ENCODE results near the gene LGR4. TPM values are rescaled to one million over a fixed set of nuclear protein-coding genes. Genes with fewer than 3 reads are reported as not detected.

Gene LGR4
- total RNA-seq, 2 experiments from 2014 or later: 0.06 to 1.2 TPM

DNA sequence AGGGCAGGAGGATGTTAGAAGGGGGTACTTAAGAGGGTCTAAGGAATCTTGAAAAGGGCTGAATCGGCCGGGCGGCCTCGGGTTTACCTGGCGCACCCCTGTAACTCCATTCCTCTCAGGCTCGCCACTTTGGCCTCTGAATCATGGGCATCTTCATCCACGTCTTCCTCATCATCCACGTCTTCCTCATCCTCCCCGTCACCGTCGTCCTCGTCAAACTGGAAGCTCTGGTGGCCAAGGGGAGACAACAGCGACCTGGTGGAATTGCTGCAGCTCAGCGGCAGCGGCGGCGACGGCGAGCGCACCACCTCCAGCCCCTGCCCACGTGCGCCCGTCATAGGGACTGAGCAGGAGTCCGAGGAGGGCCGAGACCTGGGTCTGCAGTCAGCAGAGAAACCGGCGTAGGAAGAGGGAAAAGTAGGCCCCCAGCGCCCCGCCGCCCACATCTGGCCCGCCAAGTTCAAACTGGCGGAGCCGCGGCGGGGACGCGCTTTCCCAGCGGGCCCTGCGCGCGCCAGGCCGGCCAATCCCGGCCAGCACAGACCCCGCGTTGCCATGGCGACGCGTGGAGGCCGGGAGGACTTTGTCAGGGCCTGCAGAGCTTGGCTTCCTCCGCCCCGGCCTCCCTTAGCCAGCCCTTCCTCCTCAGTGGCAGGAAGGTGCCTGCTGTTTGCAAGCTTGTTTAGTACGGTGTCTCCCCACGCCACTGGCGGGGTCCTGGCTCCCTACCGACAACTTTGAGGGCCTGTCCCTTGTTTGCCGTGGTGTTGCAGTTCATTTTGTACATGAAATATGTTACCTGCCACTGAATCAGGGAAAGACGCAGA is 109.6 kb downstream of the LGR4 start, which contains the start of gene CCDC34:
Gene CCDC34, minus strand, starts transcription at position 467 of the 827 bp plus-strand sequence. Its CDS starts 21 bp downstream, at position 446.
- ChIA-PET CTCF (ENCODE audit: unreplicated experiment) (no interaction called here), POLR2A (interaction anchor here (0.9 to 1.4 kb wide), 3 partner anchors 10 to 133 kb away, joined by 3 to 5 read pairs (median 3); no protein-coding TSS in a partner anchor)
- no peaks in the 10 kb centered on the region for H3K9me3 ChIP-seq (ENCODE audit: low read length)
- peak within 1 kb of the TSS; percentile 50 for H3K27ac ChIP-seq (ENCODE audit: low read depth, low read length, poor library complexity, severe bottlenecking)
- BruUV-seq (replicated peaks): TSS peak; percentile 80
- no peaks in the 10 kb centered on the region for H3K9me2 ChIP-seq (ENCODE audit: insufficient read depth, low read length)
- no peak for TF ChIP-seq EZH2phosphoT487 (IDR thresholded peaks at IDR 0.05; ENCODE audit: borderline replicate concordance, low read depth, low read length)
- TF ChIP-seq, protein P1, sequence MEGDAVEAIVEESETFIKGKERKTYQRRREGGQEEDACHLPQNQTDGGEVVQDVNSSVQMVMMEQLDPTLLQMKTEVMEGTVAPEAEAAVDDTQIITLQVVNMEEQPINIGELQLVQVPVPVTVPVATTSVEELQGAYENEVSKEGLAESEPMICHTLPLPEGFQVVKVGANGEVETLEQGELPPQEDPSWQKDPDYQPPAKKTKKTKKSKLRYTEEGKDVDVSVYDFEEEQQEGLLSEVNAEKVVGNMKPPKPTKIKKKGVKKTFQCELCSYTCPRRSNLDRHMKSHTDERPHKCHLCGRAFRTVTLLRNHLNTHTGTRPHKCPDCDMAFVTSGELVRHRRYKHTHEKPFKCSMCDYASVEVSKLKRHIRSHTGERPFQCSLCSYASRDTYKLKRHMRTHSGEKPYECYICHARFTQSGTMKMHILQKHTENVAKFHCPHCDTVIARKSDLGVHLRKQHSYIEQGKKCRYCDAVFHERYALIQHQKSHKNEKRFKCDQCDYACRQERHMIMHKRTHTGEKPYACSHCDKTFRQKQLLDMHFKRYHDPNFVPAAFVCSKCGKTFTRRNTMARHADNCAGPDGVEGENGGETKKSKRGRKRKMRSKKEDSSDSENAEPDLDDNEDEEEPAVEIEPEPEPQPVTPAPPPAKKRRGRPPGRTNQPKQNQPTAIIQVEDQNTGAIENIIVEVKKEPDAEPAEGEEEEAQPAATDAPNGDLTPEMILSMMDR (conservative IDR thresholded peaks at IDR 0.05; ENCODE audit: low read length): no peak
- H3K79me2 ChIP-seq (ENCODE audit: insufficient read depth, low read depth, low read length): peaks cover 13% of the 10 kb centered on the region; the same call in 1 of the 2 replicates
- H4K20me1 ChIP-seq (ENCODE audit: insufficient read depth, low read length): no peaks in the 10 kb centered on the region
- DNase-seq (ENCODE audit: low spot score): peak; percentile 97
- peaks cover 22% of the 10 kb centered on the region for H3K36me3 ChIP-seq (ENCODE audit: insufficient read depth, low read length)
- peak within 1 kb of the TSS; percentile 98 for H3K4me2 ChIP-seq (ENCODE audit: low read length)
- peak within 1 kb of the TSS; percentile 80 for H3K4me3 ChIP-seq (ENCODE audit: low read depth, low read length, poor library complexity, severe bottlenecking)
- peaks cover 21% of the 10 kb centered on the region for H3K4me1 ChIP-seq (ENCODE audit: insufficient read depth, low read length, poor library complexity, severe bottlenecking)
- peak within 1 kb of the TSS; percentile 99 for H2AFZ ChIP-seq (ENCODE audit: low read length)
- intact Hi-C loops (cut with micrococcal nuclease; ENCODE audit: unreplicated experiment): loop anchor here (2.0 to 10.0 kb wide), 2 partner anchors 144 to 158 kb away; partner anchors contain the start of gene LIN7C

DNA sequence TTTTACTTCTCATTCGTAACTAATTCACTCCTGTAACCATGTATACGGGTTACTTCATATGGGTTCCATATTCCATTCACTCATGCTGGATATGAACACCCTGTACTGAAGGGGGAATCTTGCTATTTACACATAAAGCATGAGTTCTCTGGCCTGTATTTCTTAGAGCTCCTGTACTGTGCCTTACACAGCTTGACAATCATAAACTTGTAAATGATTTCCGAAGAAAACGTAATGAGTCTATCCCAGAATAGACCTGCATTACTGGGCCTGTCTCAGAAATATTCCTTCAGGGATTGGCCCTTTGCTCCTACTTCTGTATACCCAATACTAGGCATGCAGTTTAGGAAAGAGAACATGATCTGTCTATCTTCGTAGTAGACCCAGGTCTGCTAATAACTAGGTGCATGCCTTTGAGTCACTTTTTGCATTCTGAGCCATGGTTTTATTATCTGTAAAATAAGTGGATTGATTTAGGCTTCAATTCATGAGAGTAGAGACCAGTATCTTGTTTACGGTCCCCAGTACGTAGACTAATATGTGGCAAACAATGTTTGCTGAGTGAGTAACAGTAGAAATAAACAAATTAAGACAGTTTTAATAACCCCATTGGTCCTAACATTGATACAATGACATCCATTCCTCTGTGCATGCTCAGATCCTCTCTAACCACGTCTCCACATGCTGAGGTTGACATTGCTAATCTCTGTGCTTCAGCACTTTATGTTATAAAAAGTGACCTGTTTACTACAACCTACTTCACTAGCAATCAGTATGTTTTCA is 110.8 kb downstream of the LGR4 start:
- peaks cover 21% of the 10 kb centered on the region for H3K4me1 ChIP-seq (ENCODE audit: insufficient read depth, low read length, poor library complexity, severe bottlenecking)
- no peaks in the 10 kb centered on the region for H3K9me3 ChIP-seq (ENCODE audit: low read length)
- H3K9me2 ChIP-seq (ENCODE audit: insufficient read depth, low read length): no peaks in the 10 kb centered on the region
- TF ChIP-seq EZH2phosphoT487 (IDR thresholded peaks at IDR 0.05; ENCODE audit: borderline replicate concordance, low read depth, low read length): no peak
- H3K4me2 ChIP-seq (ENCODE audit: low read length): peak overlapping the region; percentile 98
- no TSS peak for BruUV-seq (replicated peaks)
- POLR2A ChIA-PET: no interaction called here
- CTCF ChIA-PET (ENCODE audit: unreplicated experiment): no interaction called here
- H3K79me2 ChIP-seq (ENCODE audit: insufficient read depth, low read depth, low read length): peaks cover 13% of the 10 kb centered on the region; the same call in 1 of the 2 replicates
- H3K36me3 ChIP-seq (ENCODE audit: insufficient read depth, low read length): peaks cover 27% of the 10 kb centered on the region
- DNase-seq (ENCODE audit: low spot score): no peak
- H2AFZ ChIP-seq (ENCODE audit: low read length): peak overlapping the region; percentile 99
- peak overlapping the region; percentile 80 for H3K4me3 ChIP-seq (ENCODE audit: low read depth, low read length, poor library complexity, severe bottlenecking)
- intact Hi-C loops (cut with micrococcal nuclease; ENCODE audit: unreplicated experiment): loop anchor here (2.0 to 10.0 kb wide), 2 partner anchors 145 to 157 kb away; partner anchors contain the start of gene LIN7C
- no peaks in the 10 kb centered on the region for H4K20me1 ChIP-seq (ENCODE audit: insufficient read depth, low read length)
- H3K27ac ChIP-seq (ENCODE audit: low read depth, low read length, poor library complexity, severe bottlenecking): no peak overlapping the region

DNA sequence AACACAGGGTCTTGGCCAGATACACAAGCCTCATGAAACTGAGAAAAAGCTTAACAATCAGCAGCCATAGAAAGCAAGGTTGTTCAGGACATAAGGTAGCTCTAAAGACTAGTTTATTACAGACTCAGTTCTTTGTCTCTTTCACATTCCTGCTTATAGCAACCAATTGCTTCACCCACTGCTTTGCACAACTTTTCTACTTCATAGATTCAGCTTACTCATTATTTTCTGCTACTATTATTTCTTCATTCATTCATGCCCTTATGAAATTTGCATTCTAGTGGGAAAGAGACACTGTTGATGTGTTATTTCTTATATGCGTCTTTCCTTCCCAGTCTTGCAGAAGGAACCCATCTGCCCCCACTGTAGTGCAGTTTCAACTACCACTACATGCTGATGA is 114.3 kb downstream of the LGR4 start:
- POLR2A ChIA-PET: no interaction called here

More for the DNA sequence above, 114.3 kb downstream of the LGR4 start:
- Histone ChIP-seq H3K36me3 (ENCODE audit: insufficient read depth, low read length) (peaks cover 27% of the 10 kb centered on the region), H3K9me3 (ENCODE audit: low read length) (no peaks in the 10 kb centered on the region), H3K79me2 (ENCODE audit: insufficient read depth, low read depth, low read length) (peaks cover 13% of the 10 kb centered on the region; the same call in 1 of the 2 replicates), H2AFZ (ENCODE audit: low read length) (no peak overlapping the region), H3K4me2 (ENCODE audit: low read length) (no peak overlapping the region), H4K20me1 (ENCODE audit: insufficient read depth, low read length) (no peaks in the 10 kb centered on the region), H3K27ac (ENCODE audit: low read depth, low read length, poor library complexity, severe bottlenecking) (no peak overlapping the region), H3K4me1 (ENCODE audit: insufficient read depth, low read length, poor library complexity, severe bottlenecking) (peaks cover 14% of the 10 kb centered on the region), H3K9me2 (ENCODE audit: insufficient read depth, low read length) (no peaks in the 10 kb centered on the region), H3K4me3 (ENCODE audit: low read depth, low read length, poor library complexity, severe bottlenecking) (no peak overlapping the region)
- BruUV-seq (replicated peaks): no TSS peak
- CTCF ChIA-PET (ENCODE audit: unreplicated experiment): no interaction called here
- no peak for TF ChIP-seq EZH2phosphoT487 (IDR thresholded peaks at IDR 0.05; ENCODE audit: borderline replicate concordance, low read depth, low read length)
- TF ChIP-seq, protein P1 (conservative IDR thresholded peaks at IDR 0.05; ENCODE audit: low read length): no peak
- intact Hi-C loops (cut with micrococcal nuclease; ENCODE audit: unreplicated experiment): no loop called here
- DNase-seq (ENCODE audit: low spot score): no peak

Measured in OCI-LY7 (cell line).